Superior temporal gyrus (tissue), 1 donor: ENCODE data around the gene FANCI.

Experiments
- DNase-seq: peaks from one replicate; pipeline ENCODE4 v3.0.0-alpha.2; 2016; ENCODE audit errors: extremely low spot score

FANCI gene

DNA sequence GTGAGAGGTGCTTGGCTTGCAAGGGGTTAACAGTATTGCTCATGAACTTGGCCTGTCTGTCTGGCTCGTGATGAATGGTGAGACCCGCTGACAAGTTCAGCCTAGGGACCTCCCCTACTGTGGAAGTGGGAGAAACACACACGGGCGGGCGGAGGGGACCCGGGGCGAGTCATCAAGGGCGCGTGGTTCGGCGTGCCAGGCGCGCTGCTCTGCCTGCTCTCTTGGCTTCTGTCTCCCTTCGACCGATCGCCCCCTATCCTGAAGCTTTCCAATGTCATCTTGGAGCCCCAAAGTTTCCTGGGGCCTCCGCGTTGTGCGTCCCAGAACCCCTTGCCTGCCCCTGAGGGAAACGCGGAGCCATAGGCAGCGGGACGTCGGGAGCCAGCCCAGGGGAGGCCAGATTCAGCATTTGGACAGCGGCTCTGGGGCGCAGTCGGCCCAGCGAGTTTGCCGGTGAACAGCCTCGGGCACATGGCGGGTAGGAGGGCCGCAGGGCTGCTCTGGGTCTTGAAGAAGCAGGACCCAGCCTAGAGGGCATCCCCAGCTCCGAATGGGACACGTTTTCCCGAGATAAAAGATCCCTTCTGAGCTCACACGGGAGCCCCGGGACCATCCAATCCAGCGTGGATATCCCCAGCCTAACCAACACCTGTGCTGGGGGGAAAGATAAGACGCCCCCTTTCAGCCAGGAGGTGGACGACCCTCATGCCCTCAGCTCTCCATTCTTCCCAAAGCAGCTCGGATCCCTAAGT, 117.8 kb downstream of the FANCI start:
- peak; percentile 74 for DNase-seq

DNA sequence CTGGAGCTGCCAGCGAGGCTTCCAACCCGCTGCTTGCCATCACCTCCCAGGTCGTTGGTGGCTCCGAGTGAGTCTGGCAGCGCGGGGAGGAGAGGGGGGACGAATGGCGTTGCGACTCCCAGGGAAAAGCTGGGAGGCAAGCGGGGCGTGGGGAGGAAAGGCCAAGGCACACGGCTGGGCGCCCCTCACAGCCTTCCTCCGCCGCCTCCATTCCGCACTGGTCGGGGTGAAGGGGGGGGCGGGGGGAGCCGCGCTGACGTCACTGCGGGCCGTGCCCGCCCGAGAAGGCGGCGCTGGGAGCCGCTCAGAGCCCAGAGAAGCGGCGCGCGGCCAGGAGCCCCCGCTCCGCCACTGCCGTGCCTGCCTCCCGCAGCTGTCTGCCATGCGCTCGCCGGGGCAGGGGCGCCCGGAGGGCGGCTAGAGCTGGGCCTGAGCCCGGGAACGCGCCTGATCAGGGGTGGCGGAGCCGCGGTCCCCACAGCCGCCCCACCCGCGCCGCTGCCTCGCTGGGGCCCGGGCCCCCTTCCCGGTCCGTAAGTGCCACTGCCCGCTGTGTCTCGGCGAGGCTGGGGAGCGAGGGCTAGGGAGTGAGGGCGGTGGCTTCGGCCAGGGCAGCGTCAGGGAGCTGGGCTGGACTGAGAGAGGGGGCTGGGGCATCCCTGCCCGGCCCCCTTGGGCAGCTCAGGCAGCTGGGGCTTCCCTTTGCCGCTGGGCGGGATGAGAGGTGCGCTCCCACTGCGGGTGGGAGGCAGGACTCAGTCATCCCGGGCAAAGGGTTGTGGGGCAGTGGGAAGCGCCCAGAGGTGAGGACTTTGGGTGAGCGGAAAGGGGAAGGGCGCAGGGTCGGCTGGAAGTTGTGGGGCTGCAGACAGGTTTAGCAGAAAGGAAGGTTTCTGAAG, 118.7 kb downstream of the FANCI start:
- peak; percentile 52 for DNase-seq

DNA sequence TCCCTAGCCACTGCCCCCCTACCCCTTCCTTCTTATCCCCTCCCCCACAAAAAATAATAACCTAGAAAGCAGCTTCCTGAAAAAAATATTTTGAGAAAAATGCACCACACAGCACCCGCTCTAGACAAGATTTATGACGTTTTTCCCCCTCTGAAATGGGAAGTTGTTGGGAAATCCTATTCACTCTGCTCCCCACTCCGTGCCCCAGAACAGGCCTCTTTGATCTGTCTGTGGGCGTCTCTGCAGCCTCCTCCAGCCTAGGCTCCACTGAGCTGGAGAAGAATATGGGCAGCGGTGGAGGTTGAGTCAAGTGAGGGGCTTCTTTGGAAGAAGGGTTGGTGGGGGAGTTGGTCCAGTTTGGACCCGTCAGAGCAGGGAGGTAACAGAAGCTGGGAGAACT, 119.4 kb downstream of the FANCI start:
- no peak for DNase-seq

DNA sequence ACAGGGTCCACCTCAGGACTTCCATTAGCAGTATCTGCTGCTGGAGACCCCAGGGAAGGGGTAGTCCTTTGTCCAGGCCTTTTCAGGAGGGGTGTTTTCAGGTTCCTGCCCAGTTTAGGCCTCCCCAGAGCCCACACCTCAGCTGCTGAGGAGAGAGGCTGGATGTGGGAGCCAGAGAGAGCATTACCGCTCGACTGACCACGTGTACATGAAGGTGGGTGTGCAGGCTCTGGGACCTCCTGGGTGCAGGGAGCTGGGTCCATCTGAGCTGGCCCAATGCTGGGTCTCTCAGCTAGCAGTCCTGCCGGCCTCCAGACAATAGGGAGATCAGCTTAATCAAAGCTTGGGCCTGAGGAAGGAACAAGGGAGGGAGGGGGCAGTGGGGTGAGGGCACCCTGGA, 120.0 kb downstream of the FANCI start:
- DNase-seq: no peak

DNA sequence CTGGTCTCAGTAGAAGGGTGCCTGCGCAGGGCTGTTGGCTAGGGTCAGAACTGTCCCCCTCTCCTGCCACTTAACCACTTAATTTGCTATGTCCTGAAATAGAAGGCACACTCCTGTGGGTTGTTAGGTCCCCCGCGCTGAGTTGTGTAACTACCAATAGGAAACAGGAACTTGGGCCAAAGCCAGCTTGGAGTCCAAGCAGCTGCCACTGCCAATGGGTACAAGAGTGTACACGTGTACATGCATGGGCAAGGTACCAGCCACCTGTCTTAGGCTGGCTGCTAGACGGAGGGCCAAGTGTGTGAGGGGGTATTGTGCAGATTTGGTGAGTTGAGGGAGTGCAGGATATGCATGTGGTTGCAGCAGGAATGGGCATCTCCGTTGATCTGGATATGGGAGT, 120.6 kb downstream of the FANCI start:
- no peak for DNase-seq

DNA sequence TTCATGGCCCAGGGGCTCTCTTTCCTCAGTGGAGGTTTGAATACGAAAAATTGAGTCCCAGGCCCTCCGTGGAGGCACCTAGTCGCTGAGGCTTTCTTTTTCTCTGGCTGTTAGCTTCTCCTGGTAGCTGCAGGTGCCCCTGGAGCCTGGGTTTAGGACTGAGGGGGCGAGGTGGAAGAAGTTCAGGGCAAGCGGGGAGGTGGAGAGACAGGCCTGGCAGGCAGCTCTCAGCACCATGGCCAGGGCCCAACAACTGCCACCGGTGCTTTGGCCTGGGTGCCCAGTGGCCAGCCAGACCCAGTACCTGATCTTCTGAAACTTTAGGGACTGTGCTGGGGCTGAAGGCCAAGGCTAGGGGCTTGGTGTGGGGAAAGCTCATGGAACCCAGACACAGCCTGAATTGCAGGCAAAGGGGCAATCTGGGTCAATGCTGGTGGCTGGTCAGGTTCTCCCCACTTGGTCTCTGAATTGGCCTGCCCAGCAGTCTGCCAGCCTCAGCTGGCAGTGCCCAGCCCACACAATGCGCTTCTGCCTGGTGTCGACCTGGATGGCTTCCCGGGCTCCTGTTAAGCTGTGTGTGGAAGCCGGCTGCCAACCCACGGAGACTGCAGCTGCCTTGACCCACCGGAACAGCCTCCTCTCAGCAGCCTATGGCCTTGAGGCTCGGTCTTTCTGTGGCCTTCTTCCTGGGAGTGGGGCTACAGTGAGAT, 121.1 kb downstream of the FANCI start:
- DNase-seq: no peak

DNA sequence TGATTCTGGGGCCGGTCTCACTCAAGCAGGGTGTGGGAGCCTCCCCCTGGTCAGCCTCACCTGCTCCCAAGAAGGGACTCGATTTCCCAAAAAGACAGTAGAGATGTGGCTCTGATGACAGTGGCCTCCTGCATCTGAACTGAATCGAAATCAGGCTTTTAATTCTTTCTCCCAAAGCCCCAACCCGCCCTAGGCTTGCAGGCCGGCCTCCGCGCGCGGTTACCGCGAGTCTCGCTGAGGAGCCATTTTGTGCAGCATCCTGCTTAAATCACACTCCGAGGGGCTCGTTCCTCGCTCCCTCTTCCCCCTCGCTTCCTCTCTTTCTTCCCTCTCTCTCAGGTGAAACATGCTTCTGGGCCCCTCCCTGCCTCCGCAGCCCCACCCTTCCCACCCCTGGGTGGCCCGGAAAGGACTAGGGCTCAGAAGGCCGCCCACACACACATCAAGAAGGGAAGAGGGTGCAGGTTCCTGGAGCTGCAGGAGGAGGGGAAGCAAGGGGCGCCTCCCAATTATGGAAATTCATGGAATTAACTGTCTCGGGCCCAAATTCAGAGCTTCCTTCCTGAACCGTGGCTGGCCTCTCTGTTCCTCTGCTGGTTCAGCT, 121.8 kb downstream of the FANCI start:
- DNase-seq: no peak
